Spleen (tissue), 11 donors: Measurements from ENCODE around the gene COL26A1. TPM values are rescaled to one million over a fixed set of nuclear protein-coding genes. Genes with fewer than 3 reads are reported as not detected.
A peak's percentile ranks its signal among the peaks of the same experiment; 100 is the strongest.

Experiments
- DNase-seq: peaks from one replicate; pipeline ENCODE4 v3.0.0-alpha.2; 2020
- H3K27ac ChIP-seq, 8 donors: fragments of 200-600 bp; sonication (generic) in 7 of 8; 1 replicate in 4 of 8; 2 replicates in 4 of 8; pipeline versions ENCODE4 v1.5.0 to v1.8.0; 2016 to 2021; ENCODE audit warnings: inconsistent platforms in 4 of 8, mild to moderate bottlenecking in 4 of 8, moderate library complexity in 1 of 8
- H3K27me3 ChIP-seq, 7 donors: fragments of 200-600 bp; sonication (generic) in 6 of 7; replicated peaks in 1 of 7; 1 replicate in 4 of 7; 2 replicates in 3 of 7; pipeline versions ENCODE4 v1.5.0 to v1.8.0; 2016 to 2021; ENCODE audit warnings: inconsistent platforms in 3 of 7, mild to moderate bottlenecking in 1 of 7
- H3K36me3 ChIP-seq, 6 donors: fragments of 200-600 bp; sonication (generic) in 5 of 6; 1 replicate in 4 of 6; 2 replicates in 2 of 6; pipeline versions ENCODE4 v1.5.0 to v1.8.0; 2016 to 2021; ENCODE audit warnings: inconsistent platforms in 2 of 6
- H3K4me1 ChIP-seq, 6 donors: fragments of 200-600 bp; sonication (generic) in 5 of 6; 1 replicate in 3 of 6; 2 replicates in 3 of 6; pipeline versions ENCODE4 v1.5.0 to v1.8.0; 2016 to 2021; ENCODE audit warnings: inconsistent platforms in 3 of 6
- H3K4me3 ChIP-seq, 8 donors: fragments of 200-600 bp; sonication (generic) in 7 of 8; 1 replicate in 4 of 8; 2 replicates in 4 of 8; pipeline versions ENCODE4 v1.5.0 to v1.8.0; 2016 to 2021; ENCODE audit warnings: inconsistent platforms in 4 of 8, mild to moderate bottlenecking in 4 of 8, moderate library complexity in 2 of 8
- H3K9me3 ChIP-seq, 8 donors: fragments of 200-600 bp; sonication (generic) in 7 of 8; 1 replicate in 4 of 8; 2 replicates in 4 of 8; pipeline versions ENCODE4 v1.5.0 to v1.8.0; 2016 to 2021; ENCODE audit warnings: inconsistent platforms in 4 of 8
- POLR2A ChIP-seq, 3 donors: fragments of 450-650 bp; IDR thresholded peaks; one replicate each; pipeline ENCODE4 v1.5.1; 2017; ENCODE audit warnings: antibody characterized with exemption in 3 of 3, mild to moderate bottlenecking in 1 of 3
- POLR2AphosphoS5 ChIP-seq, 3 donors: sonication (generic); formaldehyde crosslinking; IDR thresholded peaks; one replicate each; pipeline ENCODE4 v1.5.1; 2017; ENCODE audit warnings: antibody characterized with exemption in 3 of 3
- WGBS, 5 donors: extraction: QIAGEN DNeasy Blood & Tissue Kit in 3 of 5; methylation state at CpG; one replicate each; pipeline versions ENCODE4 v1.1.5 to v1.1.7; 2013 to 2018; 5-methylcytosine and 5-hydroxymethylcytosine counted together
- intact Hi-C: fragments of 100-400 bp; cut with DNase I; formaldehyde crosslinking; loops from one replicate; pipeline ENCODE4 v1.15.0; 2023; ENCODE audit warnings: low total_unique reads
- polyA plus RNA-seq, 3 donors: library from polyadenylated mRNA; stranded (reverse); fragments of 200-250 nt; gene quantifications; one replicate each; pipeline ENCODE4 v1.2.1, GENCODE V29; 2013
- total RNA-seq, 7 donors: library from RNA; depleted of rRNA in 3 of 7; stranded (reverse); fragments of >200 nt in 3 of 7; fragmentation: NEBNext Ultra II Directional in 4 of 7; extraction: Animal tissue kit (Norgen Biotek cat#: 25700) in 4 of 7; gene quantifications; one replicate each; pipeline versions ENCODE4 v1.1.0 to v1.2.1, GENCODE V29; 2016 to 2021
- TF ChIP-seq, protein P1 (sequence below), 11 experiments: fragments of 200-600 bp in 7 of 11; fragments of 450-650 bp in 4 of 11; sonication (generic) in 4 of 11; IDR thresholded peaks in 8 of 11; conservative IDR thresholded peaks in 3 of 11; 1 replicate in 7 of 11; 2 replicates in 4 of 11; pipeline versions ENCODE4 v1.4.0 to v1.8.0; 2016 to 2021; ENCODE audit warnings: antibody characterized with exemption in 11 of 11, inconsistent platforms in 4 of 11, mild to moderate bottlenecking in 1 of 11
- donor health status: healthy with polysubstance abuse.
- donor health status: DM: no; HTN: no; CAD: no; lungs with moderate emphysema.
- donor health status: DM: no; HTN: no; CAD: no.
- donor health status: Bipolar disorder and iron deficiency.
- donor health status: healthy.
- donor health status: DM: no; HTN: no; CAD: no.
- donor health status: DM: yes; HTN: yes; CAD: no.

Gene COL26A1
- total and polyA plus RNA-seq, 10 donors = 0.15 to 0.32 (median 0.22) TPM; not detected in 4

GRCh38 chr7:101598422-101598985, 235.8 kb downstream of the COL26A1 start:
- peaks cover 0 to 12% (median 5%) of the 10 kb centered on the region in 6 donors for H3K4me1 ChIP-seq
- H3K9me3 ChIP-seq = no peaks in the 10 kb centered on the region
- TF ChIP-seq, protein P1, sequence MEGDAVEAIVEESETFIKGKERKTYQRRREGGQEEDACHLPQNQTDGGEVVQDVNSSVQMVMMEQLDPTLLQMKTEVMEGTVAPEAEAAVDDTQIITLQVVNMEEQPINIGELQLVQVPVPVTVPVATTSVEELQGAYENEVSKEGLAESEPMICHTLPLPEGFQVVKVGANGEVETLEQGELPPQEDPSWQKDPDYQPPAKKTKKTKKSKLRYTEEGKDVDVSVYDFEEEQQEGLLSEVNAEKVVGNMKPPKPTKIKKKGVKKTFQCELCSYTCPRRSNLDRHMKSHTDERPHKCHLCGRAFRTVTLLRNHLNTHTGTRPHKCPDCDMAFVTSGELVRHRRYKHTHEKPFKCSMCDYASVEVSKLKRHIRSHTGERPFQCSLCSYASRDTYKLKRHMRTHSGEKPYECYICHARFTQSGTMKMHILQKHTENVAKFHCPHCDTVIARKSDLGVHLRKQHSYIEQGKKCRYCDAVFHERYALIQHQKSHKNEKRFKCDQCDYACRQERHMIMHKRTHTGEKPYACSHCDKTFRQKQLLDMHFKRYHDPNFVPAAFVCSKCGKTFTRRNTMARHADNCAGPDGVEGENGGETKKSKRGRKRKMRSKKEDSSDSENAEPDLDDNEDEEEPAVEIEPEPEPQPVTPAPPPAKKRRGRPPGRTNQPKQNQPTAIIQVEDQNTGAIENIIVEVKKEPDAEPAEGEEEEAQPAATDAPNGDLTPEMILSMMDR (IDR thresholded peaks at IDR 0.05 in 8 of 11, conservative IDR thresholded peaks at IDR 0.05 in 3 of 11) = no peak
- no peak for TF ChIP-seq POLR2A (IDR thresholded peaks at IDR 0.05)
- no peak for TF ChIP-seq POLR2AphosphoS5 (IDR thresholded peaks at IDR 0.05)
- DNase-seq = peak; percentile 72
- 82 to 95% (median 87%) methylated on average over 15 to 18 of the region's 18 CpGs for WGBS, 5 donors
- H3K4me3 ChIP-seq = no peak overlapping the region
- H3K36me3 ChIP-seq = no peaks in the 10 kb centered on the region
- intact Hi-C loops = no loop called here
- H3K27me3 ChIP-seq = peaks cover 0 to 14% (median 0%) of the 10 kb centered on the region in 7 donors
- H3K27ac ChIP-seq = peak overlapping the region in 2 of 8 donors; percentile 30 to 41

DNA sequence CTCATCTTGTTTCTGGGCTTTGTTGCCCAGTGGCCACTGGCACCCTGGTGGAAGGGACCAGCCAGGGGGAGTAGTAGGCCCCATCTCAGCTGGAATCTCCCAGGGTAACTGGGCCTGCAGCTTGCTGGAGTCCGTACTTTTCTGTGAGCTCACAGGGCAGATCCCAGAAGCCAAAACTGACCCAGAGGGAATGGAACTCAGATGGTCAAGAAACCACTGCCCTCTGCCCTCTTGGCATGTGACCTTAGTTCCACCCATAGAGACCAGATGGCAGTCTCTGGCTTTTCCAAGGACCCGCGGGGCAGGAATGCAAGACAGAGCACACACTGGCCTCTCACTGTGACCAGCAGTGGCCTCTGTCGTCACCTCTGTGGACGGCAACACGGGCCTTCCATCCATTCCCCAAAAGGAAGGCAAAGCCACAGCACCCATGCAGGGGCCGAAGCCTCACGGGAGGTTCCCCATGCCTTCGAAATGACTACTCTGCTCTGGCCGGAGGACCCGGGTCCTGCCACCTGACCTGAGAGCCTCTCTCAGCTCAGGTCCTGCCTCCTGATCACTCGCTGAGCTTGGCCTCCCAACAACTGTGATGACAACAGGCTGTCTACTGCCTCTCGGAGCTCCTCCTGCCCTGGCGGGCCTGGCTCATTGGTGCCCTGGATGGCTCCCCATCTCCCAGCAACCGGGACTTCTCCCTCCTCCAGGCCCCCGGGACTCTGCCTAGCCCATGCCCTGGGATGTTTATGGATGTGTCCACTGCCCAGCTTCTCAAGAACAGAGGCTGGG, 236.5 kb downstream of the COL26A1 start:
- Histone ChIP-seq H3K27me3 (peaks cover 0 to 14% (median 0%) of the 10 kb centered on the region in 7 donors), H3K27ac (peak overlapping the region in 2 of 8 donors; percentile 30 to 41), H3K4me1 (peaks cover 0 to 12% (median 5%) of the 10 kb centered on the region in 6 donors), H3K4me3 (no peak overlapping the region), H3K36me3 (no peaks in the 10 kb centered on the region), H3K9me3 (no peaks in the 10 kb centered on the region)
- TF ChIP-seq, protein P1 (IDR thresholded peaks at IDR 0.05 in 8 of 11, conservative IDR thresholded peaks at IDR 0.05 in 3 of 11) = no peak
- TF ChIP-seq POLR2AphosphoS5 (IDR thresholded peaks at IDR 0.05) (no peak), POLR2A (IDR thresholded peaks at IDR 0.05) (no peak)
- intact Hi-C loops = no loop called here
- 67 to 100% (median 82%) methylated on average over 2 to 16 of the region's 16 CpGs for WGBS, 5 donors
- DNase-seq = peak; percentile 64

DNA sequence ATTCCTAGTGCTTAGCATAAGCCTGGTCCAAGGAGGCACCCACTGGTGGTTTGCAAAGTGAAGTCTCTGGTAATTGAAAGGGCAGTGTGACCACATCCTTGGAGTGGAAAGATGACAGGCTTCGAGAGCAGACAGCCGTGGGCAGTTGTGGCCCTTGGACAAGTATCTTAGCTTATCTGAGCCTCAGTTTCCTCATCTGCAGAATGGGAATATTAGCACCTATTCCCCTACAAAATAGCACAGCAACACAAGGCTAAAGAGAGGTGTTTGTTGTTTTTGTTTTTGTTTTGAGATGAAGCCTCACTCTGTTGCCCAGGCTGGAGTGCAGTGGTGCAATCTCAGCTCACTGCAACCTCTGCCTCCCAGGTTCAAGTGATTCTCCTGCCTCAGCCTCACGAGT, 237.1 kb downstream of the COL26A1 start:
- intact Hi-C loops = no loop called here
- Histone ChIP-seq H3K36me3 (no peaks in the 10 kb centered on the region), H3K4me3 (no peak overlapping the region), H3K9me3 (no peaks in the 10 kb centered on the region), H3K27ac (no peak overlapping the region), H3K27me3 (peaks cover 0 to 14% (median 0%) of the 10 kb centered on the region in 7 donors), H3K4me1 (peaks cover 0 to 12% (median 5%) of the 10 kb centered on the region in 6 donors)
- TF ChIP-seq POLR2AphosphoS5 (IDR thresholded peaks at IDR 0.05) = no peak
- no peak for TF ChIP-seq POLR2A (IDR thresholded peaks at IDR 0.05)
- TF ChIP-seq, protein P1 (IDR thresholded peaks at IDR 0.05 in 8 of 11, conservative IDR thresholded peaks at IDR 0.05 in 3 of 11) = no peak
- no peak for DNase-seq
- 78 to 90% (median 81%) methylated on average over 3 of the region's 3 CpGs for WGBS, 5 donors

DNA sequence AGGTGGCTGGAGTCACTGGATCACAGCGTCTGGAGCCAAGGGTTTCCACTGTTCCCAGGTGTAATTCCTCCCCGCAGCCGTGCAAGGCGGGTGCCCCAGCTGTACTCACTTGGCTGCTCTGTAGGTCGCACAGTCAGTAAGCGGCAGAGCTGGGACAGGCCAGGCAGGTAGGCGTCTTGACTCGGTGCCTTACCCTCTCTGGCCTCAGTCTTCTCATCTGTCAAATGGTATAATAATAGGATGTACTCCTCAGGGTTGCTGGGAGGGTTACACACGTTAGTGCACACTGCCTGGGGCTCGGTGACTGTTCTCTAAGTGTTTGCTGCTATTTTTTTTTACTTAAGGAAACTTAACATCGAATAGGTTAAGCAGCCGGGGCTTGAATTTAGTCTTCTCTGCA, 239.4 kb downstream of the COL26A1 start:
- DNase-seq = no peak
- no peak for TF ChIP-seq POLR2A (IDR thresholded peaks at IDR 0.05)
- TF ChIP-seq, protein P1 (IDR thresholded peaks at IDR 0.05 in 8 of 11, conservative IDR thresholded peaks at IDR 0.05 in 3 of 11) = no peak
- no peak for TF ChIP-seq POLR2AphosphoS5 (IDR thresholded peaks at IDR 0.05)
- 59 to 73% (median 65%) methylated on average over 12 of the region's 12 CpGs for WGBS, 5 donors
- Histone ChIP-seq H3K4me3 (no peak overlapping the region), H3K4me1 (peaks cover 0 to 12% (median 5%) of the 10 kb centered on the region in 6 donors), H3K27ac (no peak overlapping the region), H3K9me3 (no peaks in the 10 kb centered on the region), H3K27me3 (peaks cover 0 to 14% (median 0%) of the 10 kb centered on the region in 7 donors), H3K36me3 (no peaks in the 10 kb centered on the region)
- intact Hi-C loops = no loop called here
